Testis (tissue), 3 donors: Measurements from ENCODE around the gene PRPS2. TPM values are rescaled to one million over a fixed set of nuclear protein-coding genes. Genes with fewer than 3 reads are reported as not detected.
A peak's percentile ranks its signal among the peaks of the same experiment; 100 is the strongest.

ENCODE experiments used
- DNase-seq: peaks from one replicate; pipeline ENCODE4 v3.0.0-alpha.2; 2019
- H3K27ac ChIP-seq, 2 donors: fragments of 200-600 bp; sonication (generic); one replicate each; pipeline ENCODE4 v1.5.1; 2019
- H3K27me3 ChIP-seq: fragments of 200-600 bp; sonication (generic); one replicate; pipeline ENCODE4 v1.5.1; 2019
- H3K36me3 ChIP-seq: fragments of 200-600 bp; sonication (generic); one replicate; pipeline ENCODE4 v1.5.1; 2017; ENCODE audit warnings: low read depth; ENCODE audit errors: missing control alignments
- H3K4me1 ChIP-seq: fragments of 200-600 bp; sonication (generic); one replicate; pipeline ENCODE4 v1.5.1; 2019
- H3K4me3 ChIP-seq, 2 donors: fragments of 200-600 bp; sonication (generic); one replicate each; pipeline ENCODE4 v1.5.1; 2017 to 2019
- H3K9me3 ChIP-seq: fragments of 200-600 bp; sonication (generic); one replicate; pipeline ENCODE4 v1.5.1; 2017
- CTCF ChIP-seq, 3 experiments: fragments of 450-650 bp in 2 of 3; fragments of 200-600 bp in 1 of 3; sonication (generic) in 1 of 3; IDR thresholded peaks; one replicate each; pipeline ENCODE4 v1.5.1; 2016 to 2019; ENCODE audit warnings: antibody characterized with exemption in 3 of 3, mild to moderate bottlenecking in 2 of 3, moderate library complexity in 1 of 3
- POLR2A ChIP-seq: fragments of 450-650 bp; IDR thresholded peaks from one replicate; pipeline ENCODE4 v1.6.1; 2017; ENCODE audit warnings: antibody characterized with exemption, mild to moderate bottlenecking, moderate library complexity
- WGBS, 2 donors: methylation state at CpG; one replicate each; pipeline ENCODE4 v1.1.5; 2018; 5-methylcytosine and 5-hydroxymethylcytosine counted together
- intact Hi-C: fragments of 100-400 bp; cut with DNase I; formaldehyde crosslinking; loops from one replicate; pipeline ENCODE4 v1.15.1; 2023; ENCODE audit warnings: low total_unique reads
- polyA plus RNA-seq: library from polyadenylated mRNA; stranded (reverse); fragments of 350-450 nt; fragmentation: Illumina TruSeq; extraction: RNeasy Lipid Tissue Mini Kit (QIAGEN cat#74804); gene quantifications from one replicate; pipeline ENCODE4 v1.2.3, GENCODE V29; 2014; ENCODE audit warnings: low read depth, low replicate concordance; ENCODE audit not compliant: insufficient read depth
- total RNA-seq, 2 donors: library from RNA; depleted of rRNA; stranded (reverse); fragments of >200 nt; gene quantifications; one replicate each; pipeline ENCODE4 v1.2.3, GENCODE V29; 2016

PRPS2 gene
- total and polyA plus RNA-seq, 3 donors from 2014 or later: 224 to 693 (median 331) TPM

GRCh38 chrX:12790885-12791256 lies 341 bp upstream of the PRPS2 start:
- TF ChIP-seq POLR2A (no peak), CTCF (IDR thresholded peaks at IDR 0.05) (no peak)
- Histone ChIP-seq H3K4me3 (peak overlapping the region; percentile 57 to 75), H3K9me3 (no peaks in the 10 kb centered on the region), H3K27me3 (no peaks in the 10 kb centered on the region), H3K36me3 (no peaks in the 10 kb centered on the region), H3K27ac (peak overlapping the region; percentile 74 to 83), H3K4me1 (no peaks in the 10 kb centered on the region)
- DNase-seq: no peak
- intact Hi-C loops: no loop called here
- WGBS, 2 donors: 0% methylated on average over 1 to 19 of the region's 21 CpGs

- H3K4me3 ChIP-seq: peak overlapping the region; percentile 57 to 75
- H3K9me3 ChIP-seq: no peaks in the 10 kb centered on the region
- H3K4me1 ChIP-seq: no peaks in the 10 kb centered on the region
- peak overlapping the region; percentile 74 to 83 for H3K27ac ChIP-seq
- no peak for DNase-seq
- no peaks in the 10 kb centered on the region for H3K27me3 ChIP-seq
- 29 to 46% methylated on average over 2 to 3 of the region's 3 CpGs for WGBS, 2 donors
- intact Hi-C loops: no loop called here
- TF ChIP-seq CTCF (IDR thresholded peaks at IDR 0.05) (no peak), POLR2A (no peak)
- no peaks in the 10 kb centered on the region for H3K36me3 ChIP-seq
Measured at GRCh38 chrX:12792711-12793110, 1.5 kb downstream of the PRPS2 start.

GRCh38 chrX:12794654-12795053 lies 3.4 kb downstream of the PRPS2 start:
- Histone ChIP-seq H3K27me3 (no peaks in the 10 kb centered on the region), H3K36me3 (no peaks in the 10 kb centered on the region), H3K9me3 (no peaks in the 10 kb centered on the region), H3K4me3 (peak overlapping the region; percentile 57 to 75), H3K4me1 (no peaks in the 10 kb centered on the region), H3K27ac (peak overlapping the region; percentile 44 to 83)
- TF ChIP-seq POLR2A (no peak), CTCF (IDR thresholded peaks at IDR 0.05) (no peak)
- intact Hi-C loops: no loop called here
- WGBS, 2 donors: 31 to 37% methylated on average over 6 of the region's 6 CpGs
- no peak for DNase-seq

- H3K36me3 ChIP-seq: no peaks in the 10 kb centered on the region
Measured at GRCh38 chrX:12798601-12799000, 7.4 kb downstream of the PRPS2 start.

More at GRCh38 chrX:12798601-12799000, 7.4 kb downstream of the PRPS2 start:
- TF ChIP-seq POLR2A: no peak
- TF ChIP-seq CTCF (IDR thresholded peaks at IDR 0.05): no peak
- Histone ChIP-seq H3K4me1 (no peaks in the 10 kb centered on the region), H3K27me3 (no peaks in the 10 kb centered on the region), H3K27ac (no peak overlapping the region), H3K9me3 (no peaks in the 10 kb centered on the region), H3K4me3 (no peak overlapping the region)
- 69 to 93% methylated on average over 3 of the region's 3 CpGs for WGBS, 2 donors
- DNase-seq: no peak
- intact Hi-C loops: no loop called here
